Neural cell (in vitro differentiated cells): ENCODE measurements around the gene RPS27L. TPM values are rescaled to one million over a fixed set of nuclear protein-coding genes. Genes with fewer than 3 reads are reported as not detected.

Experiments
- H2AFZ ChIP-seq: fragments of 200-600, 300-800 bp; sonication (generic), shearing (Covaris generic); 2 replicates; pipeline ENCODE4 v1.6.0; 2014; ENCODE audit warnings: low read depth, mild to moderate bottlenecking, antibody characterized with exemption, low read length, moderate library complexity
- H3F3A ChIP-seq: fragments of 200-600 bp; shearing (Covaris generic); 2 replicates; pipeline ENCODE4 v1.6.1; 2016; ENCODE audit warnings: mild to moderate bottlenecking, moderate library complexity, mixed read lengths, antibody characterized with exemption, low read length; ENCODE audit not compliant: insufficient read depth, poor library complexity, severe bottlenecking
- H3K27ac ChIP-seq: fragments of 200-600, 300-800 bp; sonication (generic), shearing (Covaris generic); 2 replicates; pipeline ENCODE4 v1.5.1; 2014; ENCODE audit warnings: mild to moderate bottlenecking, low read length, moderate library complexity
- H3K27me3 ChIP-seq: fragments of 300-800, 200-600 bp; sonication (generic), shearing (Covaris generic); 2 replicates; pipeline ENCODE4 v1.6.0; 2014; ENCODE audit warnings: mild to moderate bottlenecking, low read depth, low read length, moderate library complexity; ENCODE audit not compliant: insufficient read depth
- H3K36me3 ChIP-seq: fragments of 300-800, 200-600 bp; sonication (generic), shearing (Covaris generic); 2 replicates; pipeline ENCODE4 v1.5.1; 2014; ENCODE audit warnings: mild to moderate bottlenecking, antibody characterized with exemption, low read length, moderate library complexity; ENCODE audit not compliant: insufficient read depth
- H3K4me2 ChIP-seq: fragments of 300-800, 200-600 bp; sonication (generic), shearing (Covaris generic); 2 replicates; pipeline ENCODE4 v1.6.0; 2014; ENCODE audit warnings: mild to moderate bottlenecking, low read length
- H3K4me3 ChIP-seq: fragments of 300-800, 200-600 bp; sonication (generic), shearing (Covaris generic); 2 replicates; pipeline ENCODE4 v1.5.1; 2014; ENCODE audit warnings: mild to moderate bottlenecking, low read length, moderate library complexity
- H3K79me2 ChIP-seq: fragments of 200-600 bp; shearing (Covaris generic); replicated peaks from 2 replicates; pipeline ENCODE4 v1.6.0; 2014; ENCODE audit warnings: mild to moderate bottlenecking, low read length, moderate library complexity; ENCODE audit not compliant: insufficient read depth
- H3K9ac ChIP-seq: fragments of 300-800, 200-600 bp; sonication (generic), shearing (Covaris generic); 2 replicates; pipeline ENCODE4 v1.6.1; 2016; ENCODE audit warnings: mild to moderate bottlenecking, low read length, mixed read lengths
- H3K9me2 ChIP-seq: fragments of 200-600 bp; shearing (Covaris generic); 2 replicates; pipeline ENCODE4 v1.6.1; 2016; ENCODE audit warnings: mild to moderate bottlenecking, low read length, mixed read lengths; ENCODE audit not compliant: insufficient read depth
- H3K9me3 ChIP-seq: fragments of 200-600, 300-800 bp; sonication (generic), shearing (Covaris generic); 2 replicates; pipeline ENCODE4 v1.6.1; 2016; ENCODE audit warnings: mild to moderate bottlenecking, mixed run types, low read length, moderate library complexity, mixed read lengths
- H4K20me1 ChIP-seq: fragments of 200-600 bp; shearing (Covaris generic); 2 replicates; pipeline ENCODE4 v1.6.1; 2016; ENCODE audit warnings: mild to moderate bottlenecking, mixed run types; ENCODE audit not compliant: insufficient read depth
- EP300 ChIP-seq: fragments of 450-650 bp; conservative IDR thresholded peaks from 2 replicates; pipeline ENCODE4 v1.6.1; 2014; ENCODE audit warnings: antibody characterized with exemption, mild to moderate bottlenecking, moderate library complexity; ENCODE audit not compliant: poor library complexity, severe bottlenecking
- EZH2 ChIP-seq: fragments of 200-600, 300-800 bp; shearing (Covaris generic), sonication (generic); IDR thresholded peaks from 2 replicates; pipeline ENCODE4 v1.6.1; 2014; ENCODE audit warnings: antibody characterized with exemption, low read length, borderline replicate concordance, mild to moderate bottlenecking; ENCODE audit not compliant: insufficient read depth, poor library complexity, severe bottlenecking
- MXI1 ChIP-seq: fragments of 450-650 bp; conservative IDR thresholded peaks from 2 replicates; pipeline ENCODE4 v1.6.1; 2014; ENCODE audit warnings: antibody characterized with exemption, mild to moderate bottlenecking; ENCODE audit not compliant: poor library complexity, severe bottlenecking
- POLR2AphosphoS5 ChIP-seq: IDR thresholded peaks from 2 replicates; pipeline ENCODE4 v1.6.1; 2012
- RAD21 ChIP-seq: fragments of 450-650 bp; conservative IDR thresholded peaks from 2 replicates; pipeline ENCODE4 v1.6.1; 2014; ENCODE audit warnings: antibody characterized with exemption, mild to moderate bottlenecking, moderate library complexity
- REST ChIP-seq: IDR thresholded peaks from 2 replicates; pipeline ENCODE4 v1.6.1; 2012; ENCODE audit warnings: borderline replicate concordance
- SMC3 ChIP-seq: fragments of 450-650 bp; conservative IDR thresholded peaks from 2 replicates; pipeline ENCODE4 v1.6.1; 2014; ENCODE audit warnings: antibody characterized with exemption, mild to moderate bottlenecking, moderate library complexity; ENCODE audit not compliant: poor library complexity
- TAF1 ChIP-seq: IDR thresholded peaks from 2 replicates; pipeline ENCODE4 v1.6.1; 2012; ENCODE audit warnings: low read depth
- polyA plus RNA-seq: library from polyadenylated mRNA; depleted of rRNA; stranded (reverse); fragments of >200 nt; gene quantifications from 2 replicates; pipeline ENCODE4 v1.2.3, GENCODE V29; 2014
- TF ChIP-seq, protein P1 (sequence below): fragments of 450-650 bp; IDR thresholded peaks from 2 replicates; pipeline ENCODE4 v1.5.1; 2014; ENCODE audit warnings: antibody characterized with exemption, mild to moderate bottlenecking, moderate library complexity; ENCODE audit not compliant: poor library complexity, severe bottlenecking

RPS27L gene
- polyA plus RNA-seq, 1 donor from 2014 or later = 58.2 TPM

DNA sequence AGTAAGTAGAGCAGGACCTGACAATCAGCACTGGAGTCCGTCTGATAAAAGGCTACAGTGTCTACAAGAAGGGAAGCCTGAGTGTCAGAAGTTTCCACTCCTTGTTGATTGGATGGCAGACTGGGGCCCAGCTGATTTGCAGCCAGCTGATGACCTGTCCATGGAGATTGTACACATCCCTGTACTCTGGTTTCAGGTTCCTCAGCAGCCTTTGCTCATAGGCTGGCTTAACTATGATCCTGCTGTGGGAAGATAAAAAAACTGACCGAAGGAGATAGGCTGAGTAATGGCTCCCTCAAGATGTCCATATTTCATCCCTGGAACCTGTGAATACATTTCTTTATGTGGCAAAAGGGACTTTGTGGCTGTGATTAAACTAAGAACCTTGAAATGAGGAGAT is 47.4 kb downstream of the RPS27L start:
- Histone ChIP-seq H3K9me3 (no peaks in the 10 kb centered on the region), H3K4me2 (no peak overlapping the region), H3K36me3 (no peaks in the 10 kb centered on the region), H3K79me2 (no peaks in the 10 kb centered on the region), H4K20me1 (no peaks in the 10 kb centered on the region), H3K27ac (no peak overlapping the region), H3K9me2 (no peaks in the 10 kb centered on the region), H3F3A (no peaks in the 10 kb centered on the region), H3K9ac (no peak overlapping the region), H3K4me3 (no peak overlapping the region), H2AFZ (no peak overlapping the region), H3K27me3 (no peaks in the 10 kb centered on the region)
- TF ChIP-seq SMC3 = no peak

- TF ChIP-seq, protein P1, sequence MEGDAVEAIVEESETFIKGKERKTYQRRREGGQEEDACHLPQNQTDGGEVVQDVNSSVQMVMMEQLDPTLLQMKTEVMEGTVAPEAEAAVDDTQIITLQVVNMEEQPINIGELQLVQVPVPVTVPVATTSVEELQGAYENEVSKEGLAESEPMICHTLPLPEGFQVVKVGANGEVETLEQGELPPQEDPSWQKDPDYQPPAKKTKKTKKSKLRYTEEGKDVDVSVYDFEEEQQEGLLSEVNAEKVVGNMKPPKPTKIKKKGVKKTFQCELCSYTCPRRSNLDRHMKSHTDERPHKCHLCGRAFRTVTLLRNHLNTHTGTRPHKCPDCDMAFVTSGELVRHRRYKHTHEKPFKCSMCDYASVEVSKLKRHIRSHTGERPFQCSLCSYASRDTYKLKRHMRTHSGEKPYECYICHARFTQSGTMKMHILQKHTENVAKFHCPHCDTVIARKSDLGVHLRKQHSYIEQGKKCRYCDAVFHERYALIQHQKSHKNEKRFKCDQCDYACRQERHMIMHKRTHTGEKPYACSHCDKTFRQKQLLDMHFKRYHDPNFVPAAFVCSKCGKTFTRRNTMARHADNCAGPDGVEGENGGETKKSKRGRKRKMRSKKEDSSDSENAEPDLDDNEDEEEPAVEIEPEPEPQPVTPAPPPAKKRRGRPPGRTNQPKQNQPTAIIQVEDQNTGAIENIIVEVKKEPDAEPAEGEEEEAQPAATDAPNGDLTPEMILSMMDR = no peak
- TF ChIP-seq MXI1 = no peak
- TF ChIP-seq EP300 = no peak
- TF ChIP-seq EZH2 = no peak
- TF ChIP-seq TAF1 = no peak
- no peak for TF ChIP-seq REST
- no peak for TF ChIP-seq POLR2AphosphoS5
- no peak for TF ChIP-seq SMC3
- Histone ChIP-seq H3K9ac (no peak overlapping the region), H4K20me1 (no peaks in the 10 kb centered on the region)
These were observed 47.8 kb downstream of the RPS27L start for GRCh38 chr15:63109498-63109897.

GRCh38 chr15:63107895-63108546 is 49.3 kb downstream of the RPS27L start:
- Histone ChIP-seq H4K20me1 (no peaks in the 10 kb centered on the region), H3K4me2 (no peak overlapping the region), H3K9me2 (no peaks in the 10 kb centered on the region), H3K36me3 (no peaks in the 10 kb centered on the region), H3K27ac (no peak overlapping the region), H2AFZ (no peak overlapping the region), H3K9me3 (no peaks in the 10 kb centered on the region), H3K27me3 (no peaks in the 10 kb centered on the region), H3F3A (no peaks in the 10 kb centered on the region), H3K9ac (no peak overlapping the region), H3K79me2 (no peaks in the 10 kb centered on the region), H3K4me3 (no peak overlapping the region)
- no peak for TF ChIP-seq EZH2
- no peak for TF ChIP-seq SMC3
- TF ChIP-seq, protein P1 = no peak
- no peak for TF ChIP-seq MXI1
- no peak for TF ChIP-seq EP300
- no peak for TF ChIP-seq POLR2AphosphoS5
- TF ChIP-seq RAD21 = no peak
- TF ChIP-seq REST = no peak
- TF ChIP-seq TAF1 = no peak

More at GRCh38 chr15:63109498-63109897, 47.8 kb downstream of the RPS27L start:
- no peaks in the 10 kb centered on the region for H3K36me3 ChIP-seq
- no peaks in the 10 kb centered on the region for H3F3A ChIP-seq
- no peaks in the 10 kb centered on the region for H3K27me3 ChIP-seq
- H3K79me2 ChIP-seq = no peaks in the 10 kb centered on the region
- no peaks in the 10 kb centered on the region for H3K9me2 ChIP-seq
- H3K4me2 ChIP-seq = no peak overlapping the region
- H3K9me3 ChIP-seq = no peaks in the 10 kb centered on the region
- no peak overlapping the region for H3K4me3 ChIP-seq
- H2AFZ ChIP-seq = no peak overlapping the region
- no peak overlapping the region for H3K27ac ChIP-seq
